Transverse colon (tissue), 4 donors: ENCODE results near the gene RNPEP. TPM values are rescaled to one million over a fixed set of nuclear protein-coding genes. Genes with fewer than 3 reads are reported as not detected.

ENCODE experiments used
- DNase-seq: peaks from one replicate; pipeline ENCODE4 v3.0.0-alpha.2; 2019
- H3K27ac ChIP-seq, 4 donors: fragments of 200-600 bp; sonication (generic); 2 replicates each; pipeline ENCODE4 v1.5.1; 2016 to 2018; ENCODE audit warnings: inconsistent platforms in 4 of 4
- H3K27me3 ChIP-seq: fragments of 200-600 bp; sonication (generic); 2 replicates; pipeline ENCODE4 v1.5.1; 2017; ENCODE audit warnings: inconsistent platforms
- H3K36me3 ChIP-seq, 4 donors: fragments of 200-600 bp; sonication (generic); 2 replicates each; pipeline ENCODE4 v1.5.1; 2017 to 2019; ENCODE audit warnings: inconsistent platforms in 4 of 4
- H3K4me1 ChIP-seq, 4 donors: fragments of 200-600 bp; sonication (generic); 2 replicates each; pipeline ENCODE4 v1.5.1; 2017 to 2020; ENCODE audit warnings: inconsistent platforms in 4 of 4
- H3K4me3 ChIP-seq, 4 donors: fragments of 200-600 bp; sonication (generic); 1 replicate in 1 of 4; 2 replicates in 3 of 4; pipeline versions ENCODE4 v1.5.1 to v1.6.1; 2017 to 2019; ENCODE audit warnings: inconsistent platforms in 4 of 4
- H3K9me3 ChIP-seq, 2 donors: fragments of 200-600 bp; sonication (generic); 2 replicates each; pipeline ENCODE4 v1.5.1; 2017 to 2019; ENCODE audit warnings: inconsistent platforms in 2 of 2
- EP300 ChIP-seq: sonication (generic); formaldehyde crosslinking; IDR thresholded peaks from one replicate; pipeline ENCODE4 v1.6.1; 2017; ENCODE audit warnings: antibody characterized with exemption, low read depth
- POLR2A ChIP-seq: fragments of 450-650 bp; IDR thresholded peaks from one replicate; pipeline ENCODE4 v1.6.1; 2016; ENCODE audit warnings: antibody characterized with exemption, mild to moderate bottlenecking, moderate library complexity
- POLR2AphosphoS5 ChIP-seq, 3 donors: sonication (generic); formaldehyde crosslinking; IDR thresholded peaks; one replicate each; pipeline ENCODE4 v1.6.1; 2016; ENCODE audit warnings: antibody characterized with exemption in 3 of 3
- WGBS, 2 donors: methylation state at CpG; one replicate each; pipeline ENCODE4 v1.1.5; 2018; ENCODE audit warnings: low coverage in 1 of 2; 5-methylcytosine and 5-hydroxymethylcytosine counted together
- in situ Hi-C, 4 donors: fragments of 200-750 bp; cut with MboI; loops; one replicate each; pipeline versions ENCODE4 v1.15.0 to v1.15.1; 2017; ENCODE audit warnings: low sequenced_read_pairs in 3 of 4, low pct_ligation_motif_present in 1 of 4, low pct_unique_long_range_greater_than_20kb in 1 of 4
- intact Hi-C: fragments of 100-400 bp; cut with DNase I; formaldehyde crosslinking; loops from one replicate; pipeline ENCODE4 v1.15.1; 2023; ENCODE audit warnings: low total_unique reads
- total RNA-seq, 4 donors: library from RNA; depleted of rRNA; stranded (reverse); fragments of >200 nt; gene quantifications; one replicate each; pipeline ENCODE4 v1.1.0, GENCODE V29; 2016
- TF ChIP-seq, protein P1 (sequence below), 5 experiments: fragments of 200-600 bp in 3 of 5; fragments of 450-650 bp in 2 of 5; sonication (generic) in 3 of 5; IDR thresholded peaks; 1 replicate in 2 of 5; 2 replicates in 3 of 5; pipeline ENCODE4 v1.5.1; 2016 to 2017; ENCODE audit warnings: antibody characterized with exemption in 5 of 5, inconsistent platforms in 3 of 5, mild to moderate bottlenecking in 2 of 5, moderate library complexity in 1 of 5

RNPEP gene, protein sequence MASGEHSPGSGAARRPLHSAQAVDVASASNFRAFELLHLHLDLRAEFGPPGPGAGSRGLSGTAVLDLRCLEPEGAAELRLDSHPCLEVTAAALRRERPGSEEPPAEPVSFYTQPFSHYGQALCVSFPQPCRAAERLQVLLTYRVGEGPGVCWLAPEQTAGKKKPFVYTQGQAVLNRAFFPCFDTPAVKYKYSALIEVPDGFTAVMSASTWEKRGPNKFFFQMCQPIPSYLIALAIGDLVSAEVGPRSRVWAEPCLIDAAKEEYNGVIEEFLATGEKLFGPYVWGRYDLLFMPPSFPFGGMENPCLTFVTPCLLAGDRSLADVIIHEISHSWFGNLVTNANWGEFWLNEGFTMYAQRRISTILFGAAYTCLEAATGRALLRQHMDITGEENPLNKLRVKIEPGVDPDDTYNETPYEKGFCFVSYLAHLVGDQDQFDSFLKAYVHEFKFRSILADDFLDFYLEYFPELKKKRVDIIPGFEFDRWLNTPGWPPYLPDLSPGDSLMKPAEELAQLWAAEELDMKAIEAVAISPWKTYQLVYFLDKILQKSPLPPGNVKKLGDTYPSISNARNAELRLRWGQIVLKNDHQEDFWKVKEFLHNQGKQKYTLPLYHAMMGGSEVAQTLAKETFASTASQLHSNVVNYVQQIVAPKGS
- 100 to 1,000 TPM; 118 to 285 (median 184) TPM for total RNA-seq

- Histone ChIP-seq H3K9me3 (no peaks in the 10 kb centered on the region), H3K27me3 (no peaks in the 10 kb centered on the region), H3K27ac (peak within 1 kb of the TSS; percentile 98 to 99 (median 99)), H3K4me1 (peaks cover 8 to 23% (median 17%) of the 10 kb centered on the region in 4 donors), H3K36me3 (no peaks in the 10 kb centered on the region), H3K4me3 (peak within 1 kb of the TSS; percentile 82 to 99 (median 90))
- in situ Hi-C loops, result no loop called here
- TF ChIP-seq EP300 (no peak), POLR2A (peak; percentile 77), POLR2AphosphoS5 (IDR thresholded peaks at IDR 0.05) (peak; percentile 64 to 70 (median 66))
- TF ChIP-seq, protein P1, sequence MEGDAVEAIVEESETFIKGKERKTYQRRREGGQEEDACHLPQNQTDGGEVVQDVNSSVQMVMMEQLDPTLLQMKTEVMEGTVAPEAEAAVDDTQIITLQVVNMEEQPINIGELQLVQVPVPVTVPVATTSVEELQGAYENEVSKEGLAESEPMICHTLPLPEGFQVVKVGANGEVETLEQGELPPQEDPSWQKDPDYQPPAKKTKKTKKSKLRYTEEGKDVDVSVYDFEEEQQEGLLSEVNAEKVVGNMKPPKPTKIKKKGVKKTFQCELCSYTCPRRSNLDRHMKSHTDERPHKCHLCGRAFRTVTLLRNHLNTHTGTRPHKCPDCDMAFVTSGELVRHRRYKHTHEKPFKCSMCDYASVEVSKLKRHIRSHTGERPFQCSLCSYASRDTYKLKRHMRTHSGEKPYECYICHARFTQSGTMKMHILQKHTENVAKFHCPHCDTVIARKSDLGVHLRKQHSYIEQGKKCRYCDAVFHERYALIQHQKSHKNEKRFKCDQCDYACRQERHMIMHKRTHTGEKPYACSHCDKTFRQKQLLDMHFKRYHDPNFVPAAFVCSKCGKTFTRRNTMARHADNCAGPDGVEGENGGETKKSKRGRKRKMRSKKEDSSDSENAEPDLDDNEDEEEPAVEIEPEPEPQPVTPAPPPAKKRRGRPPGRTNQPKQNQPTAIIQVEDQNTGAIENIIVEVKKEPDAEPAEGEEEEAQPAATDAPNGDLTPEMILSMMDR (IDR thresholded peaks at IDR 0.05), result peak; percentile 17 to 63 (median 24)
- intact Hi-C loops, result no loop called here
- peak; percentile 83 for DNase-seq
- WGBS, 2 donors, result 1% methylated on average over 57 of the region's 80 CpGs; no CpG with 5 or more reads in 1 of the 2 donors
These were observed at the start of gene RNPEP for GRCh38 chr1:201982623-201983379. TSS of gene RNPEP (plus strand) at chr1:201982648. CDS start at chr1:201982667, 19 bp downstream.

DNA sequence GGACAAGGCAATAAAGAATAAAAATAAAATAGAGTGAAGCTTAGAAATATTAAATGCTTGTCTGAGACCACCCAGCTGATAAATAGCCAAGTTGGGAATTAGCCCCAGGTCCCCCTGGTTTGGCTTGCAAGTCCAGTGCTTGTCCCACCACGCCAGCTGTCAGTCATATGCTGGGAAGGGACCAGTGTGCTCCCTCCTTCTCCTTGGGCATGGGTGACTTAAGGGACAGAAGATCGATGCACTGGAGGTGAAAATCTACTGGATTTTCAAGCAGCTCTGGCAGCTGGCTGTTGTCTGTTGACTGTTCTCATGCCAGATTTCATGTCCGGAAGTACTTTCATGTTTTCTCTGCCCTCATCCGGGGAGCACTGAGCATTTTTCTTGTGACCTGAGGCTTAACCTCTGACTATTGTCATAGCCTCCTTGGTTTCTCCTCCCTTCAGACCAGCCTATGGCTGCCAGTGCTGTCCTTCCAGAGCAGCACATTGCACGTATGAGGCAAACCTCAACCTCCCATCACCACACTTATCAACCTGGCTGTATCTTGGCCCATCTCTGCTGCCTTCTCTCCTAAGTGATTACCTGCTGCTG lies 48.5 kb upstream of the RNPEP start:
- peak overlapping the region; percentile 3 to 91 (median 72) for H3K27ac ChIP-seq
- no peaks in the 10 kb centered on the region for H3K27me3 ChIP-seq
- H3K4me1 ChIP-seq, result peaks cover 0 to 15% (median 2%) of the 10 kb centered on the region in 4 donors
- intact Hi-C loops, result no loop called here
- no peak overlapping the region for H3K4me3 ChIP-seq
- in situ Hi-C loops, result no loop called here
- no peaks in the 10 kb centered on the region for H3K9me3 ChIP-seq
- DNase-seq, result no peak
- 34 to 50% methylated on average over 2 to 5 of the region's 5 CpGs for WGBS, 2 donors
- TF ChIP-seq EP300 (no peak), POLR2AphosphoS5 (IDR thresholded peaks at IDR 0.05) (no peak), POLR2A (no peak)
- TF ChIP-seq, protein P1 (IDR thresholded peaks at IDR 0.05), result no peak
- no peaks in the 10 kb centered on the region for H3K36me3 ChIP-seq

DNA sequence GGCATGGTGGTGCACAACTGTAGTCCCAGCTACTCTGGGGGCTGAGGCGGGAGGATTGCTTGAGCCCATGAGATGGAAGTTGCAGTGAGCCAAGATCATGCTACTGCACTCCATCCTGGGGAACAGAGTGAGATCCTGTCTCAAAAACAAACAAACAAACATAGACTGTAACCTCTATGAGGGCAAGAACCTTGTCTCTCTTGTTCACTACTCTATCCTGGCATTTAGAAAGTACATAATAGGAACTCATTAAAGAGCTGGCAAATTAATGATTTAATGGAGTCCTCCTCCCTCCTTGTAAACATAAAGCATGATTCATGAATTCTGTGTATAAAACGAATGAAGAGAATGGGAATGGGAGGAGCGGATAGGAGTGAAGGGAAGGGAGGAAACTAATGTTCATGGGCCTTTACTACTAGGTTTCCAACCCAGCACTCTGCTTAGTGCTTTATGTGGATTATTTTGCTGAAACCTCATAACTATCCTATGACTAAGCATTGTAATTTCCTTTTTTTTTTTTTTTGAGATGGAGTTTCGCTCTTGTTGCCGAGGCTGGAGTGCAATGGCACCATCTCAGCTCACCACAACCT lies 44.7 kb upstream of the RNPEP start:
- no peaks in the 10 kb centered on the region for H3K36me3 ChIP-seq
- H3K4me3 ChIP-seq, result peak overlapping the region in 1 of 4 donors; percentile 3
- TF ChIP-seq POLR2A (no peak), POLR2AphosphoS5 (IDR thresholded peaks at IDR 0.05) (peak in 2 of 3 donors; percentile 44 to 57)
- peak overlapping the region; percentile 84 to 91 (median 87) for H3K27ac ChIP-seq
- in situ Hi-C loops, result no loop called here
- H3K27me3 ChIP-seq, result no peaks in the 10 kb centered on the region
- H3K9me3 ChIP-seq, result no peaks in the 10 kb centered on the region
- H3K4me1 ChIP-seq, result peaks cover 0 to 20% (median 2%) of the 10 kb centered on the region in 4 donors
- 50% methylated on average over 5 of the region's 5 CpGs; no CpG with 5 or more reads in 1 of the 2 donors for WGBS, 2 donors
- intact Hi-C loops, result no loop called here
- DNase-seq, result no peak

DNA sequence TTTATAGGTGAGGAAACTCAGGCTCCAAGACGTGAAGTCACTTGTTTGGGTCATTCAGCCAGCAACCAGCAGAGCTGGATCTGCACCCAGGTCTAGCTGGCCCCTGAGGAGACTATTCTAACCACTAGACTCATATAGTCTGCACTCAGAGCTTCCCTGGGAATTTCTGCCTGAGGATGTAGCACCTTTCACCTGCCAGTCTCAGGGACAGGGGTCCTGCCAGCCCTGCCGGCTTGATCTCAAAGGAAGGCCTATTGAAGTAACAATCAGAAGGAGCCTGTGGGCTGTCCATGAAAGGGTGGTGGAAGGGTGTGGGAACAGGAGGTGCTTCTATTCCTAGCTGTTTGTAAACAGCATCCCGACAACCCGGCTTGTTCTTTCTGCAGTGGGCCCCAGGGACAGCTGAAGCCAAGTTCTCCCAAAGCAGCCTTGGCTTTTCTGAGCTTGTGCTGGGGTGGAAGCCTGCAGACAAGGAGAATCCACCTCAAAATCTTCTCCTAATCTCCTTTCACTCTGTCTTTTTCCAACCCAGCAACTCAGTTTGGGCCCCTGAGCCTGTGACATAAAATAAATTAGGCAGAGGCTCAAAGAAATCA lies 43.9 kb upstream of the RNPEP start:
- intact Hi-C loops, result no loop called here
- Histone ChIP-seq H3K4me1 (peaks cover 0 to 20% (median 2%) of the 10 kb centered on the region in 4 donors), H3K36me3 (no peaks in the 10 kb centered on the region), H3K27ac (peak overlapping the region; percentile 84 to 91 (median 87)), H3K4me3 (peak overlapping the region in 1 of 4 donors; percentile 3), H3K9me3 (no peaks in the 10 kb centered on the region), H3K27me3 (no peaks in the 10 kb centered on the region)
- TF ChIP-seq POLR2A, result no peak
- TF ChIP-seq, protein P1 (IDR thresholded peaks at IDR 0.05), result no peak
- TF ChIP-seq POLR2AphosphoS5 (IDR thresholded peaks at IDR 0.05), result no peak
- TF ChIP-seq EP300, result no peak
- 40 to 49% methylated on average over 1 to 4 of the region's 4 CpGs for WGBS, 2 donors
- in situ Hi-C loops, result no loop called here
- DNase-seq, result no peak
